Stomach (tissue), 8 donors: ENCODE data around the gene EQTN. TPM values are rescaled to one million over a fixed set of nuclear protein-coding genes. Genes with fewer than 3 reads are reported as not detected.

Experiments used
- polyA plus RNA-seq, 3 donors: library from polyadenylated mRNA; stranded (reverse); fragments of 200-250 nt; gene quantifications; one replicate each; pipeline ENCODE4 v1.2.3, GENCODE V29; 2013
- total RNA-seq, 5 donors: library from RNA; depleted of rRNA; stranded (reverse); fragments of >200 nt; gene quantifications; one replicate each; pipeline versions ENCODE4 v1.1.0 to v1.2.3, GENCODE V29; 2014 to 2016
- donor health status: healthy with polysubstance abuse.
- donor health status: Bipolar disorder and iron deficiency.
- donor health status: healthy.

Gene EQTN
- total and polyA plus RNA-seq, 8 donors: 1.0 to 2.4 TPM; not detected in 6

Other genes starting within 250 kb of the EQTN start
- gene TEK, start 187.9 kb downstream of the EQTN start, total RNA-seq: 10 to 100 TPM in 1 of 5 donors, 1 to 10 TPM in 3, not detected in 1; 2.0 to 25.5 (median 4.1) TPM
- gene TEK, start 187.9 kb downstream of the EQTN start, polyA plus RNA-seq: 1 to 10 TPM in 1 of 3 donors, under 1 TPM in 2; 0.56 to 1.5 (median 0.92) TPM
- not detected for gene IFNK, start 227.1 kb upstream of the EQTN start, total RNA-seq
- not detected for gene IFNK, start 227.1 kb upstream of the EQTN start, polyA plus RNA-seq
- 10 to 100 TPM in 4 of 5 donors, 1 to 10 TPM in 1; 6.4 to 32.7 (median 13.6) TPM for gene MOB3B, start 232.7 kb upstream of the EQTN start, total RNA-seq
- gene MOB3B, start 232.7 kb upstream of the EQTN start, polyA plus RNA-seq: 1 to 10 TPM; 4.0 to 7.2 (median 4.8) TPM